SK-N-SH (cell line): Measurements from ENCODE around the gene ADK. TPM values are rescaled to one million over a fixed set of nuclear protein-coding genes. Genes with fewer than 3 reads are reported as not detected.

Experiments
- CTCF ChIA-PET: fragments of 300-600, 350-600 bp; formaldehyde crosslinking; extraction: SDS; loops from one replicate; lab custom pipeline; 2021; lab: Yijun Ruan, JAX
- POLR2A ChIA-PET: fragments of 350-600 bp; sonication (Branson Sonifier 250); formaldehyde crosslinking; extraction: SDS; loops from one replicate; lab custom pipeline; 2020; ENCODE audit warnings: antibody characterized with exemption, inconsistent platforms; lab: Yijun Ruan, JAX
- DNase-seq: peaks from one replicate; pipeline ENCODE4 v3.0.0; 2012
- H2AFZ ChIP-seq: fragments of 200-600 bp; sonication (generic); 2 replicates; pipeline ENCODE4 v1.8.1; 2016; ENCODE audit warnings: antibody characterized with exemption, mild to moderate bottlenecking, low read depth
- H3F3A ChIP-seq: fragments of 200-600 bp; sonication (generic); replicated peaks from 2 replicates; pipeline ENCODE3; 2016; ENCODE audit warnings: antibody characterized with exemption, mild to moderate bottlenecking; ENCODE audit not compliant: insufficient read depth
- H3K27ac ChIP-seq, 2 experiments: fragments of 200-500 bp in 1 of 2; fragments of 200-600 bp in 1 of 2; sonication (Bioruptor generic) in 1 of 2; sonication (generic), shearing (Covaris generic) in 1 of 2; 2 replicates each; pipeline versions ENCODE4 v1.5.1 to v1.6.1; 2014 to 2016; ENCODE audit warnings: low read depth in 2 of 2, inconsistent platforms in 1 of 2, low read length in 1 of 2, mild to moderate bottlenecking in 1 of 2, mixed read lengths in 1 of 2
- H3K27me3 ChIP-seq: fragments of 200-600 bp; sonication (generic), shearing (Covaris generic); 2 replicates; pipeline ENCODE4 v1.6.1; 2016; ENCODE audit warnings: mixed run types; ENCODE audit not compliant: insufficient read depth
- H3K36me3 ChIP-seq, 2 experiments: fragments of 200-500 bp in 1 of 2; fragments of 200-600 bp in 1 of 2; sonication (Bioruptor generic) in 1 of 2; sonication (generic) in 1 of 2; replicated peaks in 1 of 2; 2 replicates each; pipeline versions ENCODE3 to v1.5.1; 2014 to 2016; ENCODE audit warnings: low read length in 1 of 2, mild to moderate bottlenecking in 1 of 2; ENCODE audit not compliant: insufficient read depth in 2 of 2, control insufficient read depth in 1 of 2
- H3K4me1 ChIP-seq, 2 experiments: fragments of 200-500 bp in 1 of 2; fragments of 200-600 bp in 1 of 2; sonication (Bioruptor generic) in 1 of 2; sonication (generic), shearing (Covaris generic) in 1 of 2; 2 replicates each; pipeline versions ENCODE4 v1.5.1 to v1.6.1; 2014 to 2016; ENCODE audit warnings: low read depth in 1 of 2, low read length in 1 of 2, mixed run types in 1 of 2; ENCODE audit not compliant: insufficient read depth in 2 of 2, control insufficient read depth in 1 of 2
- H3K4me2 ChIP-seq: fragments of 200-600 bp; sonication (generic), shearing (Covaris generic); 2 replicates; pipeline ENCODE4 v1.6.1; 2017; ENCODE audit warnings: mixed run types
- H3K4me3 ChIP-seq, 2 experiments: fragments of 200-500 bp in 1 of 2; fragments of 200-600 bp in 1 of 2; sonication (Bioruptor generic) in 1 of 2; sonication (generic), shearing (Covaris generic) in 1 of 2; 2 replicates each; pipeline versions ENCODE4 v1.5.1 to v1.8.1; 2014 to 2016; ENCODE audit warnings: low read depth in 2 of 2, inconsistent platforms in 1 of 2, low read length in 1 of 2, mild to moderate bottlenecking in 1 of 2, mixed read lengths in 1 of 2, moderate library complexity in 1 of 2
- H3K79me2 ChIP-seq: fragments of 200-600 bp; sonication (generic); 2 replicates; pipeline ENCODE4 v1.8.1; 2017; ENCODE audit warnings: mild to moderate bottlenecking; ENCODE audit not compliant: insufficient read depth
- H3K9ac ChIP-seq: fragments of 200-600 bp; sonication (generic); 2 replicates; pipeline ENCODE4 v1.6.1; 2017; ENCODE audit warnings: mixed run types
- H3K9me2 ChIP-seq: fragments of 200-600 bp; sonication (generic); 2 replicates; pipeline ENCODE4 v1.6.1; 2017; ENCODE audit warnings: mixed run types
- H3K9me3 ChIP-seq: fragments of 200-600 bp; sonication (generic); 2 replicates; pipeline ENCODE4 v1.6.1; 2017; ENCODE audit warnings: mixed run types, mild to moderate bottlenecking, moderate library complexity
- H4K20me1 ChIP-seq: fragments of 200-600 bp; sonication (generic); 2 replicates; pipeline ENCODE4 v1.6.1; 2017; ENCODE audit warnings: mild to moderate bottlenecking, mixed run types; ENCODE audit not compliant: insufficient read depth
- GABPA ChIP-seq: IDR thresholded peaks from 2 replicates; pipeline ENCODE4 v1.4.0; 2012; ENCODE audit warnings: low read depth, mild to moderate bottlenecking
- GATA2 ChIP-seq: sonication (generic); formaldehyde crosslinking; IDR thresholded peaks from 2 replicates; pipeline ENCODE4 v1.5.0; 2020; ENCODE audit warnings: mild to moderate bottlenecking, missing genetic modification reagents
- MAX ChIP-seq: IDR thresholded peaks from 2 replicates; pipeline ENCODE4 v1.4.0; 2012; ENCODE audit warnings: low read depth
- PBX3 ChIP-seq: IDR thresholded peaks from 2 replicates; pipeline ENCODE4; 2012
- RCOR1 ChIP-seq: fragments of 150-350 bp; IDR thresholded peaks from 2 replicates; pipeline ENCODE4 v1.6.1; 2017; ENCODE audit warnings: antibody characterized with exemption, low read length
- REST ChIP-seq: IDR thresholded peaks from 2 replicates; pipeline ENCODE4 v1.6.1; 2012; ENCODE audit warnings: mild to moderate bottlenecking, low read depth, low read length, moderate library complexity
- RFX5 ChIP-seq: IDR thresholded peaks from 2 replicates; pipeline ENCODE4 v1.6.1; 2012; ENCODE audit warnings: mild to moderate bottlenecking, improper control_type of control experiment, low read length
- RXRA ChIP-seq: IDR thresholded peaks from 2 replicates; pipeline ENCODE4 v1.4.0; 2012; ENCODE audit warnings: low read depth, mild to moderate bottlenecking, borderline replicate concordance
- SIN3A ChIP-seq: IDR thresholded peaks from 2 replicates; pipeline ENCODE4 v1.6.1; 2012; ENCODE audit warnings: low read depth, mild to moderate bottlenecking, low read length, moderate library complexity, borderline replicate concordance
- TAF1 ChIP-seq: IDR thresholded peaks from 2 replicates; pipeline ENCODE4 v1.6.1; 2012; ENCODE audit warnings: low read depth, mild to moderate bottlenecking, low read length, moderate library complexity, borderline replicate concordance
- TEAD4 ChIP-seq: IDR thresholded peaks from 2 replicates; pipeline ENCODE4 v1.4.0; 2012; ENCODE audit warnings: mild to moderate bottlenecking, borderline replicate concordance; ENCODE audit not compliant: insufficient read depth
- USF1 ChIP-seq: IDR thresholded peaks from 2 replicates; pipeline ENCODE4 v1.4.0; 2012; ENCODE audit warnings: low read depth, borderline replicate concordance
- polyA plus RNA-seq, 3 experiments: library from polyadenylated mRNA; depleted of rRNA; stranded (reverse); fragments of >200 nt; gene quantifications; 2 replicates each; pipeline ENCODE4 v1.2.3, GENCODE V29; 2012

Gene ADK
- polyA plus RNA-seq, 1 of the 3 experiments (the other 2 are of a cell fraction) = 25.1 TPM

- TF ChIP-seq RXRA (no peak), REST (no peak), SIN3A (0 out of 2 replicates have a peak, but pooled peaks have one; percentile 39), GATA2 (CRISPR knock-in tag) (no peak), MAX (peak; percentile 84), TEAD4 (peak; percentile 64; the same call in 1 of the 2 replicates), USF1 (no peak), RCOR1 (no peak), RFX5 (no peak), PBX3 (peak; percentile 80)
- TF ChIP-seq, all 33 proteins: peak for 11
Observed at GRCh38 chr10:74189999-74190421, 39.0 kb downstream of the ADK start (continued).

GRCh38 chr10:74190494-74190893 is 39.5 kb downstream of the ADK start:
- no peak for DNase-seq
- Histone ChIP-seq H2AFZ (peak overlapping the region; percentile 17), H3K27ac (peak overlapping the region; percentile 81 to 94), H4K20me1 (no peaks in the 10 kb centered on the region), H3K36me3 (no peaks in the 10 kb centered on the region), H3K4me2 (peak overlapping the region; percentile 70), H3F3A (peaks cover 43% of the 10 kb centered on the region), H3K27me3 (no peaks in the 10 kb centered on the region), H3K4me1 (peaks cover 4 to 25% of the 10 kb centered on the region in 2 experiments; a peak in 3 of 4 replicates), H3K79me2 (peaks cover 86% of the 10 kb centered on the region), H3K9me2 (no peaks in the 10 kb centered on the region), H3K9me3 (no peaks in the 10 kb centered on the region), H3K9ac (peak overlapping the region; percentile 66), H3K4me3 (peak overlapping the region; percentile 10 to 27; a peak in 3 of 4 replicates)
- ChIA-PET CTCF (no interaction called here), POLR2A (interaction anchor here (1.1 kb wide), 1 partner anchor 14 kb away, joined by 3 read pairs; no protein-coding TSS in a partner anchor)
- TF ChIP-seq TAF1 (no peak), GABPA (0 out of 2 replicates have a peak, but pooled peaks have one; percentile 23)
